HUES6 (cell line): Measurements from ENCODE around the gene KIF21A.

ENCODE experiments used
- H3K27ac ChIP-seq: 2 replicates; pipeline ENCODE4 v1.7.0; 2013; ENCODE audit warnings: low read depth, mild to moderate bottlenecking, low read length, inconsistent platforms
- H3K27me3 ChIP-seq: 2 replicates; pipeline ENCODE4 v1.6.1; 2013; ENCODE audit warnings: low read length; ENCODE audit not compliant: control insufficient read depth, insufficient read depth
- H3K36me3 ChIP-seq: 2 replicates; pipeline ENCODE4 v1.6.1; 2013; ENCODE audit warnings: low read length; ENCODE audit not compliant: control insufficient read depth, insufficient read depth
- H3K4me1 ChIP-seq: 2 replicates; pipeline ENCODE4 v1.6.1; 2013; ENCODE audit warnings: low read length; ENCODE audit not compliant: control insufficient read depth, insufficient read depth
- H3K4me3 ChIP-seq: 2 replicates; pipeline ENCODE4 v1.5.1; 2013; ENCODE audit warnings: low read depth, low read length
- H3K9ac ChIP-seq: one replicate; pipeline ENCODE4 v1.6.1; 2013; ENCODE audit warnings: mild to moderate bottlenecking, low read length
- H3K9me3 ChIP-seq: 2 replicates; pipeline ENCODE4 v1.6.1; 2013; ENCODE audit warnings: low read depth, low read length; ENCODE audit not compliant: control insufficient read depth, insufficient read depth

The KIF21A gene

GRCh38 chr12:39343665-39344064 lies 99.3 kb downstream of the KIF21A start:
- Histone ChIP-seq H3K36me3 (no peaks in the 10 kb centered on the region), H3K4me1 (no peaks in the 10 kb centered on the region; the same call in 1 of the 2 replicates), H3K4me3 (no peak overlapping the region)

GRCh38 chr12:39341761-39342160 lies 101.2 kb downstream of the KIF21A start:
- H3K9ac ChIP-seq = no peak overlapping the region
- H3K36me3 ChIP-seq = no peaks in the 10 kb centered on the region
- H3K27ac ChIP-seq = no peak overlapping the region
- no peaks in the 10 kb centered on the region for H3K9me3 ChIP-seq
- H3K27me3 ChIP-seq = no peaks in the 10 kb centered on the region
- no peak overlapping the region for H3K4me3 ChIP-seq
- no peaks in the 10 kb centered on the region for H3K4me1 ChIP-seq

More at GRCh38 chr12:39343665-39344064, 99.3 kb downstream of the KIF21A start:
- Histone ChIP-seq H3K9ac (no peak overlapping the region), H3K9me3 (no peaks in the 10 kb centered on the region), H3K27ac (no peak overlapping the region), H3K27me3 (no peaks in the 10 kb centered on the region)

- Histone ChIP-seq H3K9ac (no peak overlapping the region), H3K36me3 (no peaks in the 10 kb centered on the region), H3K27ac (no peak overlapping the region), H3K27me3 (no peaks in the 10 kb centered on the region), H3K4me3 (no peak overlapping the region), H3K9me3 (no peaks in the 10 kb centered on the region), H3K4me1 (no peaks in the 10 kb centered on the region)
These were observed 101.7 kb downstream of the KIF21A start for GRCh38 chr12:39341179-39341578.

GRCh38 chr12:39332661-39333175 lies 110.2 kb downstream of the KIF21A start:
- Histone ChIP-seq H3K27me3 (no peaks in the 10 kb centered on the region), H3K9ac (no peak overlapping the region), H3K27ac (no peak overlapping the region), H3K4me3 (no peak overlapping the region), H3K36me3 (peaks cover 19% of the 10 kb centered on the region), H3K9me3 (no peaks in the 10 kb centered on the region), H3K4me1 (no peaks in the 10 kb centered on the region)

GRCh38 chr12:39331539-39332261 lies 111.2 kb downstream of the KIF21A start:
- Histone ChIP-seq H3K4me1 (no peaks in the 10 kb centered on the region), H3K36me3 (peaks cover 19% of the 10 kb centered on the region), H3K27me3 (no peaks in the 10 kb centered on the region), H3K9me3 (no peaks in the 10 kb centered on the region), H3K9ac (no peak overlapping the region), H3K27ac (no peak overlapping the region), H3K4me3 (no peak overlapping the region)

GRCh38 chr12:39329876-39330275 lies 113.0 kb downstream of the KIF21A start:
- H3K4me1 ChIP-seq = no peaks in the 10 kb centered on the region
- no peak overlapping the region for H3K9ac ChIP-seq
- peaks cover 19% of the 10 kb centered on the region for H3K36me3 ChIP-seq
- H3K27ac ChIP-seq = no peak overlapping the region
- H3K4me3 ChIP-seq = no peak overlapping the region
- no peaks in the 10 kb centered on the region for H3K9me3 ChIP-seq
- no peaks in the 10 kb centered on the region for H3K27me3 ChIP-seq

GRCh38 chr12:39329018-39329417 lies 113.9 kb downstream of the KIF21A start:
- Histone ChIP-seq H3K4me1 (no peaks in the 10 kb centered on the region), H3K9ac (no peak overlapping the region), H3K36me3 (peaks cover 19% of the 10 kb centered on the region), H3K27ac (no peak overlapping the region), H3K9me3 (no peaks in the 10 kb centered on the region), H3K4me3 (no peak overlapping the region), H3K27me3 (no peaks in the 10 kb centered on the region)

GRCh38 chr12:39327965-39328364 lies 115.0 kb downstream of the KIF21A start:
- Histone ChIP-seq H3K4me1 (no peaks in the 10 kb centered on the region), H3K9me3 (no peaks in the 10 kb centered on the region), H3K36me3 (peaks cover 19% of the 10 kb centered on the region), H3K9ac (no peak overlapping the region), H3K4me3 (no peak overlapping the region), H3K27me3 (no peaks in the 10 kb centered on the region), H3K27ac (no peak overlapping the region)

- no peaks in the 10 kb centered on the region for H3K9me3 ChIP-seq
- H3K36me3 ChIP-seq = peaks cover 14% of the 10 kb centered on the region
- H3K27me3 ChIP-seq = no peaks in the 10 kb centered on the region
- H3K27ac ChIP-seq = no peak overlapping the region
- H3K9ac ChIP-seq = no peak overlapping the region
- no peaks in the 10 kb centered on the region for H3K4me1 ChIP-seq
- no peak overlapping the region for H3K4me3 ChIP-seq
These were observed 115.4 kb downstream of the KIF21A start for GRCh38 chr12:39327510-39327909.

GRCh38 chr12:39319180-39319579 lies 123.7 kb downstream of the KIF21A start:
- H3K4me1 ChIP-seq = no peaks in the 10 kb centered on the region
- H3K36me3 ChIP-seq = no peaks in the 10 kb centered on the region
- no peak overlapping the region for H3K4me3 ChIP-seq
- H3K9ac ChIP-seq = no peak overlapping the region
- H3K27ac ChIP-seq = no peak overlapping the region
- no peaks in the 10 kb centered on the region for H3K27me3 ChIP-seq
- H3K9me3 ChIP-seq = no peaks in the 10 kb centered on the region

- Histone ChIP-seq H3K4me3 (no peak overlapping the region), H3K27me3 (no peaks in the 10 kb centered on the region), H3K9me3 (no peaks in the 10 kb centered on the region), H3K9ac (no peak overlapping the region), H3K27ac (no peak overlapping the region), H3K36me3 (no peaks in the 10 kb centered on the region), H3K4me1 (no peaks in the 10 kb centered on the region)
These were observed 128.4 kb downstream of the KIF21A start for GRCh38 chr12:39314547-39314946.
